NCI-H524 treated with DMSO at 0.1 percent for 48 hours (cell line): ENCODE data around the gene CSTF1.
"Not testable (repeated sequence)": the region's sequence is repeated elsewhere in the genome, so short reads cannot be mapped to it uniquely, and the experiment has no call there.

Source experiments
- DNase-seq: peaks from one replicate; lab custom pipeline; 2025; lab: John Stamatoyannopoulos, UW

The CSTF1 gene

GRCh38 chr20:56369179-56369578, 23.3 kb upstream of the CSTF1 start:
- DNase-seq: peak; percentile 87

GRCh38 chr20:56371977-56372376, 20.5 kb upstream of the CSTF1 start:
- no peak for DNase-seq

- no peak for DNase-seq
Observed at GRCh38 chr20:56372850-56373249, 19.6 kb upstream of the CSTF1 start.

- no peak for DNase-seq
Observed at GRCh38 chr20:56373942-56374341, 18.5 kb upstream of the CSTF1 start.

- DNase-seq: no peak
Observed at GRCh38 chr20:56376331-56376730, 16.1 kb upstream of the CSTF1 start.

- no peak for DNase-seq
Observed at GRCh38 chr20:56378386-56378785, 14.1 kb upstream of the CSTF1 start.

GRCh38 chr20:56380375-56380774, 12.1 kb upstream of the CSTF1 start:
- DNase-seq: no peak

GRCh38 chr20:56381501-56381900, 10.9 kb upstream of the CSTF1 start:
- no peak for DNase-seq

- no peak for DNase-seq
Observed at GRCh38 chr20:56382696-56383095, 9.7 kb upstream of the CSTF1 start.

GRCh38 chr20:56383334-56383733, 9.1 kb upstream of the CSTF1 start:
- DNase-seq: no peak

- no peak for DNase-seq
Observed at GRCh38 chr20:56385130-56385529, 7.3 kb upstream of the CSTF1 start.

GRCh38 chr20:56386219-56386618, 6.2 kb upstream of the CSTF1 start:
- no peak for DNase-seq

- no peak for DNase-seq
Observed at GRCh38 chr20:56388882-56389281, 3.6 kb upstream of the CSTF1 start.

GRCh38 chr20:56389807-56390206, 2.6 kb upstream of the CSTF1 start:
- DNase-seq: no peak

GRCh38 chr20:56390396-56390795, 2.0 kb upstream of the CSTF1 start:
- not testable (repeated sequence) for DNase-seq

GRCh38 chr20:56391037-56391436, 1.4 kb upstream of the CSTF1 start:
- DNase-seq: no peak

- no peak for DNase-seq
Observed at GRCh38 chr20:56391596-56392131, 781 bp upstream of the CSTF1 start.

- no peak for DNase-seq
Observed at GRCh38 chr20:56392881-56393482, 537 bp downstream of the CSTF1 start.

- DNase-seq: no peak
Observed at GRCh38 chr20:56393653-56394052, 1.2 kb downstream of the CSTF1 start.

- no peak for DNase-seq
Observed at GRCh38 chr20:56395166-56395565, 2.7 kb downstream of the CSTF1 start.

- no peak for DNase-seq
Observed at GRCh38 chr20:56400001-56400640, 7.7 kb downstream of the CSTF1 start.

- no peak for DNase-seq
Observed at GRCh38 chr20:56403465-56403864, 11.0 kb downstream of the CSTF1 start.

GRCh38 chr20:56405356-56405755, 12.9 kb downstream of the CSTF1 start:
- not testable (repeated sequence) for DNase-seq

GRCh38 chr20:56406910-56407309, 14.5 kb downstream of the CSTF1 start:
- DNase-seq: no peak
